ENCODE data around the gene FHIT. TPM values are rescaled to one million over a fixed set of nuclear protein-coding genes. Genes with fewer than 3 reads are reported as not detected.
"Not testable (repeated sequence)": the region's sequence is repeated elsewhere in the genome, so short reads cannot be mapped to it uniquely, and the experiment has no call there.

The FHIT gene
- total RNA-seq, 1 donor from 2014 or later: 29.9 TPM

DNA sequence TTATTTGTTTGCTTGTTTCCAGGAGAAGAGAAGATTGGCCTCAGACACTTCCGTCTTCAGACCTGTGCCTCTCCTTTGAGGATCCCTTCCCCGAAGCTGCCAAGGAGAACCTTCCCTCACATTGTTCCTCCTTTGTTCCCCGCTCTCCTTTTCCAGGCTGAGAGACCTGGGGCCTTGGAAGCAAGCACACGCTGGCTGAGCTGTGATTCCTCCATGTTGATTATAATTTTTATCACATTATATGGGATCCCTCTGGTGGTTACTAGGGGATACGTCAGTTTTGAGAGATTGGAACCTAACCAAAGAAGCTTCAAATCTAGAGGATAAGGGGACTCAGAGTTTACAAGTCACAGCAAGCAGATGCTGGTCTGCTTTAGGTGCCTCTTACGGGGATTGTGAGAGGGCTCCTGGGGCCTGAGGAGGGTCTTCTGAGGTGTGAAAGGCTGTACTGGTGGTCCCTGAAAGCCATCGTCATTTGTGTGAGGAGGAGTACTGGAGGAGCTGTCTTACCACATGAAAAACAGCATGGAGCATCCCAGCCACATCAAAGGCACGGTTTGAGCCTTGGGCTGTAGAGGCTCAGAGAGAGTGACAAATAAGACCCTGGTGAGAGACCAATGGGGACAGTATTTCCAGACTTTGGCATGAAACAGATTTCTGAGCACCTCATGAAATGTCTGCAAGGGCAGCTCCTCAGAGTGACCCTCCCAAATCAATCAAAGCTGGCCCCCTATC lies 1441.4 kb downstream of the FHIT start:
- intact Hi-C loops (cut with micrococcal nuclease): loop anchor here (1.0 to 10.0 kb wide), 3 partner anchors 47 to 495 kb away; no protein-coding TSS in a partner anchor
- H3K27me3 Mint-ChIP-seq (ENCODE audit: low read depth): no peaks in the 10 kb centered on the region
- H3K4me3 Mint-ChIP-seq (ENCODE audit: low read depth): no peak overlapping the region
- no peaks in the 10 kb centered on the region for H3K9me3 Mint-ChIP-seq
- H3K4me1 Mint-ChIP-seq (ENCODE audit: low read depth): peaks cover 7% of the 10 kb centered on the region
- peaks cover 3% of the 10 kb centered on the region for H3K36me3 Mint-ChIP-seq (ENCODE audit: low read depth)
- no peak overlapping the region for H3K27ac Mint-ChIP-seq
- no peak for DNase-seq (ENCODE audit: low spot score)

DNA sequence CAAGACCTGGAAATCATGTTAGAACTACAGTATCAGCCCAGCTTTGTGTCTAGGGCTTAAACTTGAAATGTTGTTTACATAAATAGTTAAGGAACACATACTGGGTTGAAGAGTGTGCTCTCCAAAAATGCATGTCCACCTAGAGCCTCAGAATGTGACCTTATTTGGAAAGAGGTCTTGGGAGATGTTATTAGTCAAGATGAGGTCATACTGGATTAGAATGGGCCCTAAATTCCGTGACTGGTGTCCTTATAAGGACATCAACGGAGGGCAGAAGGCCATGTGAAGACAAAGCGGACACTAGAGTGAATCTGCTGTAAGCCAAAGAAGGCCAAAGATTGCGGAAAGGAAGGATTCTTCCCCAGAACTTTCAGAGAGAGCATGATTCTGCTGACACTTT lies 1442.2 kb downstream of the FHIT start:
- Mint-ChIP-seq H3K27me3 (ENCODE audit: low read depth) (no peaks in the 10 kb centered on the region), H3K27ac (no peak overlapping the region), H3K36me3 (ENCODE audit: low read depth) (no peaks in the 10 kb centered on the region), H3K9me3 (no peaks in the 10 kb centered on the region), H3K4me3 (ENCODE audit: low read depth) (no peak overlapping the region), H3K4me1 (ENCODE audit: low read depth) (peaks cover 7% of the 10 kb centered on the region)
- DNase-seq (ENCODE audit: low spot score): no peak
- intact Hi-C loops (cut with micrococcal nuclease): loop anchor here (1.0 kb wide), 1 partner anchor 234 kb away; no protein-coding TSS in a partner anchor

DNA sequence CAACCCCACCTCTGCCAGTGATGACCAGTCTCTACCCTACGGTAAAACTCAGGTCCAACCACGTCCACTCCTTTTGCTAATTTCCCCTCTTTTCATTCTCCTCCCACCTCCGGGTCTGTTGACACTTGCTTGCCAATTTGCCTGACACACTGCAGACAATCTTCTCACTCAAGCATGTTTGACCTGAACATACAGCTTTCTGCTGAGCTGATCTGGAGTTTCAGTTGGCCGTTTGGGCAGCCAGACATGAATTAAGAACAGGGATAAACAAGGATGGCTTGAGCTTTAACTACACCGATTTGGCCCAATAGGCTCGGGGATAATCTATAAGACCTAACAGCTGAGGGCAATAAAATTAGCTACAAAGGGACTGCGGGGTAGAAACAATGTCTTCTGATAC lies 1442.8 kb downstream of the FHIT start:
- H3K9me3 Mint-ChIP-seq: no peaks in the 10 kb centered on the region
- peaks cover 7% of the 10 kb centered on the region for H3K4me1 Mint-ChIP-seq (ENCODE audit: low read depth)
- H3K27ac Mint-ChIP-seq: no peak overlapping the region
- intact Hi-C loops (cut with micrococcal nuclease): no loop called here
- no peaks in the 10 kb centered on the region for H3K36me3 Mint-ChIP-seq (ENCODE audit: low read depth)
- H3K4me3 Mint-ChIP-seq (ENCODE audit: low read depth): no peak overlapping the region
- no peak for DNase-seq (ENCODE audit: low spot score)
- H3K27me3 Mint-ChIP-seq (ENCODE audit: low read depth): no peaks in the 10 kb centered on the region

DNA sequence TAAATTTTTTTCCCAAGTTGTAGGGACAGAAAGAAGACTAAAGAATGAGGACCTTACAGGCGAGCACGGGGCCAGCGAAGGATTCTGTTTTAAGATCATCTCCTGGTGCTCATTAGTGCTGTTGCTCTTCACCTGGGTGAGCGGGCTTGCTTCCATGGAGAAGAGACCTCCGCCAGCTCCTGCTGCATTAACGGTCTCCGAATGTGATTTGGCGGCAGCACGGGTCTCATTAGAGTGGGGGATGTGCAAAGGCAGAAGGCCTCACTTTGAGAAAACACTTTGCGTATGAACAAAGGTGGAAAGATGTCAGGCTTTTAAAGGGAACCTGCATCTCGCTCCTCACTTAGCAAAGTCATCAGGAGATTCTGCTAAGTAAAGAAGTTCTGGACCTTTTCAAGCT lies 1448.0 kb downstream of the FHIT start:
- H3K36me3 Mint-ChIP-seq (ENCODE audit: low read depth): peaks cover 6% of the 10 kb centered on the region
- H3K4me3 Mint-ChIP-seq (ENCODE audit: low read depth): no peak overlapping the region
- no peak for DNase-seq (ENCODE audit: low spot score)
- no peaks in the 10 kb centered on the region for H3K27me3 Mint-ChIP-seq (ENCODE audit: low read depth)
- intact Hi-C loops (cut with micrococcal nuclease): no loop called here
- peaks cover 11% of the 10 kb centered on the region for H3K4me1 Mint-ChIP-seq (ENCODE audit: low read depth)
- H3K27ac Mint-ChIP-seq: no peak overlapping the region
- H3K9me3 Mint-ChIP-seq: no peaks in the 10 kb centered on the region

DNA sequence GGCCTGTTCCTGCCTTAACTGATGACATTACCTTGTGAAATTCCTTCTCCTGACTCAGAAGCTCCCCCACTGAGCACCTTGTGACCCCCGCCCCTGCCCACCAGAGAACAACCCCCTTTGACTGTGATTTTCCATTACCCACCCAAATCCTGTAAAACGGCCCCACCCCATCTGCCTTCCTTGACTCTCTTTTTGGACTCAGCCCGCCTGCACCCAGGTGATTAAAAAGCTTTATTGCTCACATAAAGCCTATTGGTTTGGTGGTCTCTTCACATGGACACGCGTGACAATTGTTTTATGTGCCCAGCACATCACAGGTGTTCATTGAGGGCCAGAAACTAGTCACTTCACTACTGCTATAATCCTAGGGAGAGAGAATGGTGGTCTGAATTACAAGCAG lies 1448.8 kb downstream of the FHIT start:
- H3K27ac Mint-ChIP-seq; DNase-seq (ENCODE audit: low spot score); H3K27me3 Mint-ChIP-seq (ENCODE audit: low read depth); H3K4me3 Mint-ChIP-seq (ENCODE audit: low read depth); H3K36me3 Mint-ChIP-seq (ENCODE audit: low read depth); intact Hi-C loops (cut with micrococcal nuclease); H3K9me3 Mint-ChIP-seq: not testable (repeated sequence)
- H3K4me1 Mint-ChIP-seq (ENCODE audit: low read depth): peaks cover 11% of the 10 kb centered on the region

DNA sequence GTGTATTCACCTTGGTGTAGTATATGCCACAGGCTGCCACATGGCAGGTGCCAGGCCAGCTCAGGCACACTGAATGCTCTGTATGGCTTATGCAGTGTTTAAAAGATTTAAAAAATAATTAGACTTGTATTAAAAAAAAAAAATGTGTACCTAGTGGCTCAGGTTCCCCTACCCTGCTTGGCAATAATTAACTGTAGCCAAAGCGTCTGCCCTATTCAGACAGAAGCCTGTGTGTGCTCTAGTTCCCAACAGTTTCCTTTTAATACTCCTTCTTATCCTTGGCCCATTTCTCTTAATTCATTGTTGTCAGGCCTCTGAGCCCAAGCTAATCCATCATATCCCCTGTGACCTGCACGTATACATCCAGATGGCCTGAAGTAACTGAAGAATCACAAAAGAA lies 1449.2 kb downstream of the FHIT start:
- Mint-ChIP-seq H3K36me3 (ENCODE audit: low read depth) (peaks cover 6% of the 10 kb centered on the region), H3K4me1 (ENCODE audit: low read depth) (peaks cover 11% of the 10 kb centered on the region), H3K9me3 (no peaks in the 10 kb centered on the region), H3K27me3 (ENCODE audit: low read depth) (no peaks in the 10 kb centered on the region), H3K27ac (no peak overlapping the region), H3K4me3 (ENCODE audit: low read depth) (no peak overlapping the region)
- no peak for DNase-seq (ENCODE audit: low spot score)
- intact Hi-C loops (cut with micrococcal nuclease): no loop called here

DNA sequence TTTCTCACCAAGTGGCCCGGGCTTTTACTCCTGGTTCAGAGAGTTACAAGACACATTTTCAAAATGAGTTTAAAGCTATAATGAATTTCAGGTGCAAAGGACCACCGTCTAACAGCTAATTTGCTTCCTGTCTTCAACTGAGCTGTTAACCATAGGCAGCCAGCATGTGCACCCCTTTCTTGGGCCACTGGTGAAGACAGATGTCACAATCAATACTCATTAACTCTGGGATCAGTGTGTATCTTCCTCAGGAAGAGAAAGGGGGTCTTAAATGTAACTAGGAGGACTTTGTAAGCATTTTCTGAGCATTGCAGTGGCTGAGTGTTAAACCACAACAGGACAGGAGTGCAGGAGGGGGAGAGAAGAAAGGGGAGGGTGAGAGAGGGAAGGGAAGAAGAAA lies 1450.8 kb downstream of the FHIT start:
- H3K27me3 Mint-ChIP-seq (ENCODE audit: low read depth): no peaks in the 10 kb centered on the region
- H3K9me3 Mint-ChIP-seq: no peaks in the 10 kb centered on the region
- H3K27ac Mint-ChIP-seq: no peak overlapping the region
- intact Hi-C loops (cut with micrococcal nuclease): no loop called here
- DNase-seq (ENCODE audit: low spot score): no peak
- peaks cover 10% of the 10 kb centered on the region for H3K36me3 Mint-ChIP-seq (ENCODE audit: low read depth)
- H3K4me3 Mint-ChIP-seq (ENCODE audit: low read depth): no peak overlapping the region
- peaks cover 11% of the 10 kb centered on the region for H3K4me1 Mint-ChIP-seq (ENCODE audit: low read depth)

DNA sequence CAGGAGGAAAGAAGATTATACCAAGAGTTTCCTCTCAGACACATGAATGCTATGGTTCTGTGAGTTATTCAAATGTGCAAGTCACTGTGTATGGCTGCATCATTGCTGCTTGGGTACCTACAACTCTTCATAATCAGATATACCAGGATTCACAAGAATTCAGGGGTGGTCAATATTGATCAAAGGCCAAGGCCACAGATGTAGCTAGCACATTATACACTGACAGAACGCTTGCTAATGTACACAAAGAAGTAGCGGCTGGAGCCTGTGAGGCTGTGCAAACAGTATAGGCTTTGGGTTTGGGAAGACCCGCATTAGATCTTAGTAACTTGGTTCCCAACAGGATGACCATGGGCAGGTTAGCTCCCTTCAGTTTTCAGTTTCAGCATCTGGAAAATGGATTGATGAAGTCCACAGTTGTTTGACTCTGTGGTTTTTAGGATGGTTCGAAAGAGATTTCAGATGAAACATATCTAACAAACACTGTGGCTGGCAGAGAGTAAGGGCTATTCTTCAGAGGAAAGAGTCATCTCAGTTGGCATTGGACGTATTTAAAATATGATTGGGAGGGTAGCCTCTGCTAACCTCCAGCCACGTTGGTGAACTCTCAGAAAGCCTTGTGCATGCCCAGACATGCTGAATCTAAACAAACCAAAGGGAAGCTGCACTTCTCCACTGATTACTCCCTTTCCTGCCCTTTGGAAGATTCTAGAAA lies 1452.7 kb downstream of the FHIT start:
- H3K9me3 Mint-ChIP-seq: no peaks in the 10 kb centered on the region
- no peak for DNase-seq (ENCODE audit: low spot score)
- intact Hi-C loops (cut with micrococcal nuclease): no loop called here
- H3K27me3 Mint-ChIP-seq (ENCODE audit: low read depth): no peaks in the 10 kb centered on the region
- peaks cover 14% of the 10 kb centered on the region for H3K4me1 Mint-ChIP-seq (ENCODE audit: low read depth)
- no peak overlapping the region for H3K27ac Mint-ChIP-seq
- H3K4me3 Mint-ChIP-seq (ENCODE audit: low read depth): no peak overlapping the region
- H3K36me3 Mint-ChIP-seq (ENCODE audit: low read depth): peaks cover 16% of the 10 kb centered on the region

DNA sequence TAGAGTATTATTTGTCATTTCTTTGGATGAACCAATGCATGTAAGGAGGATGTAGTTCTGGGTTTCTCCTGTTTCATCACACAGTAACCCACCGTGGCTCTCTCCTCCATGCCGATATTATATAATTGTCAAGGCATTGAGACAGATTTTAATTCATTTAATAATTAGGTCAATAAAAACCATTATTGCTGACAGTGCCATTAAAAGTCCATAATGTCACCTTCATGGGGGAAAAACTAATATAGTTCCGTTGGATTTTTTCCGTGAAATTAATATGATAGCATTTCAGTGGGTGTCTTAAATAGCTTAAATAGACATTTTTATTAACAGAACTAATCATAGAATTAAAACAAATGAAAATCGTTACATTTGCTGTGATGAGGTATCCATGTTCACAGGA lies 1453.7 kb downstream of the FHIT start:
- H3K27me3 Mint-ChIP-seq (ENCODE audit: low read depth): no peaks in the 10 kb centered on the region
- H3K4me1 Mint-ChIP-seq (ENCODE audit: low read depth): peaks cover 14% of the 10 kb centered on the region
- peaks cover 22% of the 10 kb centered on the region for H3K36me3 Mint-ChIP-seq (ENCODE audit: low read depth)
- no peak overlapping the region for H3K4me3 Mint-ChIP-seq (ENCODE audit: low read depth)
- intact Hi-C loops (cut with micrococcal nuclease): no loop called here
- H3K27ac Mint-ChIP-seq: no peak overlapping the region
- H3K9me3 Mint-ChIP-seq: no peaks in the 10 kb centered on the region
- DNase-seq (ENCODE audit: low spot score): no peak

DNA sequence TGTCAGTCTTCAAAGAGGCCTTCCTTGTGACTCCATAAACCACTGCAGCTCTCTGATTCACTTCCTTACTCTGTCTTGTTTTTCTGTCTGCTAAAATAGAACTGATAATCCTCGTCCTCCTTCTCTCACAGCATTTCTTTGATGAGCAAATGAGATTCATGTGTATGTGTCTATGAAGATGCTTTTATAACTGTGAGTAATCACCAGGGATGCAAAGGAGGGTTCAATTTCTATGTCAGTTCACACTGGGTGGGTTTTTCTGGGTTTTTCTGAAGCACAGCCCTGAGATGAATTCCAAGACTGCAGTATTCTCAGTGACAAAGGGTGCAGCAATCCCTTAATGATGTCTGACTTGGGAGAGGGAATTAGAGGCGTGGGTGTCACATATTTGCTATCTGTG lies 1454.8 kb downstream of the FHIT start:
- H3K4me1 Mint-ChIP-seq (ENCODE audit: low read depth): peaks cover 14% of the 10 kb centered on the region
- H3K9me3 Mint-ChIP-seq: no peaks in the 10 kb centered on the region
- peaks cover 22% of the 10 kb centered on the region for H3K36me3 Mint-ChIP-seq (ENCODE audit: low read depth)
- no peak overlapping the region for H3K4me3 Mint-ChIP-seq (ENCODE audit: low read depth)
- no peak overlapping the region for H3K27ac Mint-ChIP-seq
- no peak for DNase-seq (ENCODE audit: low spot score)
- H3K27me3 Mint-ChIP-seq (ENCODE audit: low read depth): no peaks in the 10 kb centered on the region
- intact Hi-C loops (cut with micrococcal nuclease): no loop called here

DNA sequence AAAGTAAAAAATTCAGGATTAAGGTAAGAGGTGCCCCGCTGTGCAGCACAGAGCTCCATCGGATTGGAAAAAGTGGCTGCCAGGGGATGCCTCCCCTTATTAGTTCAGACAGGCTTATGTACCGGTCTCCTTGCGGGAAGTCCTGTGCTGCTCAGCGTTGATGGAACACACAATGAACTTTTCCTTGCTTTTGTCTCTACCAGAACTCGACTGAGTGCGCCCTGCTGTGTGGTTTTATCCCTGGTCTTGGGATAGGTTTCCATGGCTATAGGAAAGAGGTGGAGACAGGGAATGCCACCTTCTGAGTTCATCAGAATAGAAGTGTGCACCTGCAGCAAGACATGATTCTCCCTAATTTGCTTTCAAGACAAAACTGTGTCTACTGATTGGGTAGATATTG lies 1455.5 kb downstream of the FHIT start:
- Mint-ChIP-seq H3K4me1 (ENCODE audit: low read depth) (peaks cover 15% of the 10 kb centered on the region), H3K9me3 (no peaks in the 10 kb centered on the region), H3K27ac (no peak overlapping the region), H3K4me3 (ENCODE audit: low read depth) (no peak overlapping the region), H3K27me3 (ENCODE audit: low read depth) (no peaks in the 10 kb centered on the region), H3K36me3 (ENCODE audit: low read depth) (peaks cover 22% of the 10 kb centered on the region)
- intact Hi-C loops (cut with micrococcal nuclease): no loop called here
- no peak for DNase-seq (ENCODE audit: low spot score)

DNA sequence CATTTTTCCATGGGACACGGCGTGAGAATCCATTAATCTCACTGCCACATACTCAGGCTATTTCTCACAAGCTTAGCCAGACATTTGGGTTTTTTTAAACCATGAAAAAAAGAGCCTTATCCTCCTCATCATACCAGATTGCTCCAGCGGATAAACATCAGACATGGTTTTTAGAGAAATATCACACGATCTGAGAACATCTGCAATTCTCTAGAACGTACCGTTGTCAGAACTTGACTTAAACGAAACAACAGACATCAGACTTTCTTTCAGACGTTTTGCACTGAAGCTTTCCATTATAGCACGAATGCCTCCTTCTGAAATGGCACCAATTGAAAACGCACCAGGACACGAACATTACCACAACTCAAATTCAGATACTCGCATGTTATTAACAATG lies 1457.3 kb downstream of the FHIT start:
- no peaks in the 10 kb centered on the region for H3K9me3 Mint-ChIP-seq
- intact Hi-C loops (cut with micrococcal nuclease): no loop called here
- peaks cover 16% of the 10 kb centered on the region for H3K4me1 Mint-ChIP-seq (ENCODE audit: low read depth)
- no peak overlapping the region for H3K4me3 Mint-ChIP-seq (ENCODE audit: low read depth)
- H3K36me3 Mint-ChIP-seq (ENCODE audit: low read depth): peaks cover 18% of the 10 kb centered on the region
- no peak for DNase-seq (ENCODE audit: low spot score)
- H3K27ac Mint-ChIP-seq: no peak overlapping the region
- H3K27me3 Mint-ChIP-seq (ENCODE audit: low read depth): no peaks in the 10 kb centered on the region

DNA sequence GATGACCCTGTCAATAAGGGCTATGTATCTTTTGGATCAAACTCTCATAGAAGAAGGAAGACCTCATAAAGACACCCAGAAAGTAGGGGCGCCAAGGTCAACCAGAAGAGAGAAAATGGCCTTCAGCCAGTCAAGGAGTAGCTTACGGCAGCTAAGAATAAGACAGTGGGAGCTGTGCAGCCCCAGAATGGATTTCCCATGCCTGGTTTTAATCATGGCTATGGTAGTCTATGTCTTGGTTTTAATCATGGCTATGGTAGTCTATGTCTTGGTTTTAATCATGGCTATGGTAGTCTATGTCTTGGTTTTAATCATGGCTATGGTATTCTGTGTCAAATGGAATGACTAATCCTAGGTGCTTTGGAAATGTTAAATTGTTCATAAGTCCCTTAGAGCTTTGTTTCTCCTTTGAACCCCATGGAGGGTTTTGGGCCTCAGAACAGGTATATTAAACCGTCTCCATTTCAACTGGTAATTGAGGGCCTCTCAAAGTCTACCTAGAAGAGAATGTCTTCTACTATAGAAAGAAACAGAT lies 1459.4 kb downstream of the FHIT start:
- Mint-ChIP-seq H3K36me3 (ENCODE audit: low read depth) (peaks cover 29% of the 10 kb centered on the region), H3K4me1 (ENCODE audit: low read depth) (peaks cover 28% of the 10 kb centered on the region), H3K4me3 (ENCODE audit: low read depth) (no peak overlapping the region), H3K27me3 (ENCODE audit: low read depth) (no peaks in the 10 kb centered on the region), H3K27ac (no peak overlapping the region), H3K9me3 (no peaks in the 10 kb centered on the region)
- intact Hi-C loops (cut with micrococcal nuclease): no loop called here
- DNase-seq (ENCODE audit: low spot score): no peak
